ENCODE results near the gene CDC42.
"Not testable (repeated sequence)": the region's sequence is repeated elsewhere in the genome, so short reads cannot be mapped to it uniquely, and the experiment has no call there.

CDC42 gene

GRCh38 chr1:22076346-22076745 lies 23.8 kb downstream of the CDC42 start:
- no peak for DNase-seq

GRCh38 chr1:22077728-22078127 lies 25.2 kb downstream of the CDC42 start:
- no peak for DNase-seq

GRCh38 chr1:22078133-22078532 lies 25.6 kb downstream of the CDC42 start:
- no peak for DNase-seq

- DNase-seq, result no peak
Observed at GRCh38 chr1:22080191-22080590, 27.7 kb downstream of the CDC42 start.

GRCh38 chr1:22088331-22088730 lies 35.8 kb downstream of the CDC42 start:
- no peak for DNase-seq

- DNase-seq, result no peak
Observed at GRCh38 chr1:22089134-22089571, 36.6 kb downstream of the CDC42 start.

GRCh38 chr1:22089787-22090186 lies 37.3 kb downstream of the CDC42 start:
- DNase-seq, result no peak

- DNase-seq, result no peak
Observed at GRCh38 chr1:22090867-22091266, 38.4 kb downstream of the CDC42 start.

GRCh38 chr1:22092026-22092768 lies 39.7 kb downstream of the CDC42 start:
- DNase-seq, result not testable (repeated sequence)

GRCh38 chr1:22093513-22093912 lies 41.0 kb downstream of the CDC42 start:
- no peak for DNase-seq

- DNase-seq, result no peak
Observed at GRCh38 chr1:22096036-22096435, 43.5 kb downstream of the CDC42 start.

GRCh38 chr1:22096463-22096862 lies 44.0 kb downstream of the CDC42 start:
- no peak for DNase-seq

GRCh38 chr1:22098752-22099151 lies 46.2 kb downstream of the CDC42 start:
- DNase-seq, result no peak

- DNase-seq, result no peak
Observed at GRCh38 chr1:22100168-22100567, 47.7 kb downstream of the CDC42 start.

GRCh38 chr1:22101199-22101598 lies 48.7 kb downstream of the CDC42 start:
- no peak for DNase-seq

- DNase-seq, result no peak
Observed at GRCh38 chr1:22101995-22102394, 49.5 kb downstream of the CDC42 start.

GRCh38 chr1:22102746-22103145 lies 50.2 kb downstream of the CDC42 start:
- DNase-seq, result no peak

- DNase-seq, result no peak
Observed at GRCh38 chr1:22104094-22104493, 51.6 kb downstream of the CDC42 start.

GRCh38 chr1:22104865-22105437 lies 52.4 kb downstream of the CDC42 start:
- DNase-seq, result no peak

- DNase-seq, result peak; percentile 76
Observed at GRCh38 chr1:22105611-22106207, 53.2 kb downstream of the CDC42 start.

- no peak for DNase-seq
Observed at GRCh38 chr1:22107126-22107525, 54.6 kb downstream of the CDC42 start.

GRCh38 chr1:22108339-22109105 lies 56.0 kb downstream of the CDC42 start:
- DNase-seq, result no peak

GRCh38 chr1:22110016-22110415 lies 57.5 kb downstream of the CDC42 start:
- no peak for DNase-seq

- no peak for DNase-seq
Observed at GRCh38 chr1:22111115-22111514, 58.6 kb downstream of the CDC42 start.

Measured in NCI-H510A treated with DMSO at 0.1 percent for 48 hours (cell line).